ENCODE data around the gene CIDEA.

GRCh38 chr18:12279781-12280531 is 25.8 kb downstream of the CIDEA start:
- TF ChIP-seq CREB1 (IDR thresholded peaks at IDR 0.05; ENCODE audit: low read depth), result no peak
- TF ChIP-seq MAX (IDR thresholded peaks at IDR 0.05), result no peak
- no peak for TF ChIP-seq RAD21 (IDR thresholded peaks at IDR 0.05; ENCODE audit: low read depth)
- TF ChIP-seq EP300 (IDR thresholded peaks at IDR 0.05; ENCODE audit: borderline replicate concordance), result no peak
- no peak for TF ChIP-seq YY1 (IDR thresholded peaks at IDR 0.05; ENCODE audit: low read depth)
- TF ChIP-seq TAF1 (IDR thresholded peaks at IDR 0.05; ENCODE audit: low read depth), result no peak
- TF ChIP-seq CEBPB (IDR thresholded peaks at IDR 0.05), result no peak
- TF ChIP-seq TCF12 (IDR thresholded peaks at IDR 0.05; ENCODE audit: low read depth), result no peak
